ENCODE results near the gene EPHA6.

Gene EPHA6

DNA sequence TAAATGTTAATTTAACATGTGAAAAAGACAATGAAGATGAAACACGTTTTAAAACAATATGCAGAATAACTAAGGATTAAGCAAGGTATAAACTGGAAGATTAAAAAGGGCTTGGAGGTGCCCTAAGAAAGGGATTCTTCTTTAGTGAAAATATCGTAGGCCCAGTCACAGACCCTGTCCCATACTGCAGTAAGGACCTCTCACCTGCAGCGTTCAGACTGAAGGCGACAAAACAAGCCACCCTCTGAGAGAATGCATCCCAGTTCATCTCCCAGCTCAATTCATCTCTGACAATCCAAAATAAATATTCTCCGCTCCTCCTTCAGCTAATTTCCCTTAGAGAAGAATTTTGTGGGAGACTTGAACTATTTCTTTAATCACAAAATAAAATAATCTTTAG, 847.9 kb downstream of the EPHA6 start:
- no peak for DNase-seq

GRCh38 chr3:97662762-97663161, 848.4 kb downstream of the EPHA6 start:
- no peak for DNase-seq

- DNase-seq, result no peak
Observed at GRCh38 chr3:97665896-97666295, 851.5 kb downstream of the EPHA6 start.

GRCh38 chr3:97670952-97671351, 856.6 kb downstream of the EPHA6 start:
- no peak for DNase-seq

DNA sequence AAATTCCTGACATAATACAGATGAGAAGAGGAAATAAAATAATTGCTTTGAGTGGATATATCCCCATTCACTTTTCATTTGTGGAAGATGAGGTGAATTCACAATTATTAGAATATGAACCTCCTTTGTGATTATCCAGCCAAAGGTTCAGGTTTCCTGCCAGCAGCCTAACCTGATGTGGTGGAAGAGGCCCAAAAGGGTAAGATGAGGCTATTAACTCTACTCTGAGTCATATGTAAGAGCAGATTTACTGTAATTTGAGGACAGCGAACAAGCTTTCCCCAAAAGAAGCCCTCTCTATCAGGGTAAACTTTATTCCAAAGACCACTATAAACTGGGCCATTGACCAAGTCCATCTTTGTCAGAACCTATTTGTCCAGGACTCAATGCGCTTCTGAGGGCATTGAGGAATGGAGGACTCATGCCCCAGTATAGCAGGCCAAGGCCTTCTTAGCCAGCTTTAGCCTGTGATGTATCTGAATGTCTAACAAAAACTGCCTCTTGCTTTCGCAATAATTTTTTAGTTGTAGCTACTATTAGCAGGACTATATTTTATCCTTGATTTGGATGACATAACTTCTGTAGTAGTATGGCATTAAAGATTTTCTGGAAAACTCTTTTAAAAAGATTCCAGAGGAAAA, 859.1 kb downstream of the EPHA6 start:
- DNase-seq, result no peak

DNA sequence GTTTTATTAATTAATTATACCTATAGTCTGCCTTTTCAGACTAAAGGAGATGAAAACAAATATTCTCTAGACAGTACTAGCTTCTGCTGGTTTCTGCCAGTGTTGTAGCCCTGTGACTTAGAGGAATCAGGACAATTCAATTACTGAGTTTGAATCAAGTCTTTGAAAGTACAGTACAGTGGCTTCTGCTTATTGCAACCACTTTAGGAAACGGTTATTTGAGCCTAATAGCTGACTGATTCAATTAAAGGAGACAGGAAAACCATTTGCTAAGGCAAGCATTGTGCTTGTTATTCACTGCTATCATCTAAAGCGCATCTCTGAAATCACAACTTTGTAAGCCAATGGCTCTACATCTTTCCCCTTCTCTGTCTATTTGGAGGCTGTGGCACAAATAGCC, 860.1 kb downstream of the EPHA6 start:
- DNase-seq, result no peak

DNA sequence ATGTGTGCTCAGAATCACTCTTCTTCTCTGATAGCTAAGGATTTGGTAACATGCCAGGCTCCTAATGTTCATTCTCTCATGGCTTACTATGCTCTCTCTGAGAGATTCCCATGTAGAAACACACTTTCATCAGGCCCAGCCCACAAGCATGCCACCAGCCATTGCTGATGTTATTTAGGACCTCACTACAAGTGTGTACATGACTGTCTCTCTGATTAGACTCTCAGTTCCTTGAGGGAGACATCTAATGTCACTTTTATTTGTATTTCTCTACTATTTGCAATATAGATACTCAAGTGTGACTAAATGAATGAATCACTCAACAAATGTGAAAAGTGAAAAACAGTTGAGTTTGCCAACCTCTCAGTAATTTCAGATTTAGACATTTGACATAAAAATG, 865.8 kb downstream of the EPHA6 start:
- no peak for DNase-seq

DNA sequence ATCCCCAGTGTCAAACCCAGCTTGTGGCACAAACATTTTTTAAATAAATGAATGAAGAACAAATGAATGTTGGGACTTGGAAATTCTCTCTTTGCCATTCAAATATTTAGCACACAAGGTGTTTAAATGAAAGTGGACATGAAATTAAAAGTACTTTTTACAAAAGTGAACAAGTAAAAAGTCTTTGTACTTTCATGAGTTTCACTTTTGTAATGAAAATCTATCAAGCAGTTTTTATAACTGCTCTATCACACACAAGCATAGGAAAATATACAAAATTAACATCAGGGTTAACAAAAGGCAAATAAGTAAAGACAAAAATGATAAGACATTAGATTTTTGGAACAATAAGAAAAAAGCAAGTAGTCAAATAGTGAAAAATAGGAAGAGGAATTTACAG, 866.3 kb downstream of the EPHA6 start:
- DNase-seq, result no peak

DNA sequence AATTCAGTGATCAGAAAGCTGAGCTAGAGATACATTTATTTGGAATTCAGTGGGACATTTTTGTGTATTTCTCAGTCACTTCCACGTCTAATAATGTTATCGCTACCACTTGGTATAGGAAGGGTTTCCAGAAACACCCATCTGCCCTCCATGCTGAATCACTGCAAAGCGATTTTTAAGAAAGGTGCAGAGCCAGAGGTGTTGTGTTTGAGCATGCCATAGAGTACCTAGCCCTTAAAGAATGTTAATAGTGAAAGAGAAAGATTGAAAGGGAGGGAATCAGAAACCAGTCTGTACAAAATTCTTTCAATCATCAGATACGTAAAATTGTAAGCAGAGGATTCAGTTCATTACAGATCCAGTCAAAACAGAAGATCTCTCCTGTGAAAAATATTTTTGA, 870.1 kb downstream of the EPHA6 start:
- DNase-seq, result no peak

DNA sequence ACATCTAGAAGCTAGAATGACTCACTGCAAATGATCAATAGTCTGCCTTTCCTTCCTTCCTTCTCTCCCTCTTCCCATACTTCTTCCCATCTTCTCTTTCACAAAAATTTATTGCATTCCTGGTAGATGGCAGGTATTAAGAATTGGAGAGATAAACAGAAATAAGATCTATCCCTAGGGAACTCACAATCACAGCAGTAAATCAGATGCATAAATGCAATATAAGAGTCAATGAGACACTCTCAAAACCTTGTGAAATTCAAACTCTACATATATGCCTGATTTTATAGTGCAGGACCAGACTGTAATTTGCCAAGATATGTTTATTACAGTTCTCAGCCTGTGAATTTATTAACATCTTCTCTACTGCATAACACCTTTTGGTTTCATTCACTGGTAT, 871.9 kb downstream of the EPHA6 start:
- no peak for DNase-seq

DNA sequence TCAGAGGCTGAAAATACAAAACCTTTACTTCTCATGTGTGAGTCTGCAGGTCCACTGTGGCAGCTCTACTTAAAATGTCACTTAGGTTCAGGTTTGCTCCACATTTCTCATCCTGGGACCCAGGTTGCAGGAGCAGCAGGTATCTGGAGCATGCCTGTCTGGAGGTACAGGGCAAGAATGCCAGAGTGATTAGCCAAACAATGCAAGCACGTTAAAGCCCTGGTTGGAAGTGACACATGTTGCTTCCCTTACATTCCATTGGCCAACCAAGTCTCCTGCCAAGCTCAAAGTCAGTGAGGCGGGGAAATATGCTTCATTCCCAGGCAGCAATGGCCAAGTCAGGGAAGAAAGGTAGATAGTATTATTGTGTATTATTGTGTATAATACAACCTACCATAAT, 873.3 kb downstream of the EPHA6 start:
- no peak for DNase-seq

DNA sequence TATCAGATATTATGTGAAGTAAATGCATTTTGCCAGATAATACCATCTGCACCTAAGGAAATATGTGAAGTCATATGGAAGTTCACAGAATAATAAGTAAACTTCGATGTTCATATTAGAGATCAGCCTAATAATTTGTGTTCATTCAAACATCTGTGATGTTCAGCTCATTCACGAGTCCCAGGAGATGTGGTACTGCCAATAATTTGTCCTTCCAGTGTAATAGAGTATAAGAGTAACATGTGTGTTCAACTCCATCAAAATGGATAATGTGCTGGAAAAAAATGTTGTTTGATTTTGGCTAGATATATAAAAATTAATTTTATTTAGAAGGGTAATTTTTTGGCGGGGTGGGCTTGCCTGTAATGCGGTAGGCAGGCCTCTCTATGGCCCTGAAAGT, 874.7 kb downstream of the EPHA6 start:
- DNase-seq, result no peak

DNA sequence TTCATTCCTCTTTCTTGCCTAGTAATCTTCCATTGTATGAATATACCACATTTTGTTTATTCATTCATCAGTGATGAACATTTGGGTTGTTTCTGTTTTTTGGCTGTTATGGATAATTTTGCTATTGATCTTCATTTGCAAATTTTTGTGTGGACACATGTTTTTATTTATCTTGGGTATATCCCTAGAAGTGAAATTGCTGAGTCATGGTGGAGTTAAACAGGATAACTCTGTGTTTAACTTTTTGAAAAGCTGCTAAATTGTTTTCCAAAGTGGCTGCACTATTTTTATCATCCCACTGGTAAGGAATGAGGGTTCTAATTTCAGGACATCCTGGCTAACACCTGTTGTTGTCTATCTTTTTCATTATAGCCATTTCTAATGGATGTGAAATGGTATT, 875.6 kb downstream of the EPHA6 start:
- no peak for DNase-seq

DNA sequence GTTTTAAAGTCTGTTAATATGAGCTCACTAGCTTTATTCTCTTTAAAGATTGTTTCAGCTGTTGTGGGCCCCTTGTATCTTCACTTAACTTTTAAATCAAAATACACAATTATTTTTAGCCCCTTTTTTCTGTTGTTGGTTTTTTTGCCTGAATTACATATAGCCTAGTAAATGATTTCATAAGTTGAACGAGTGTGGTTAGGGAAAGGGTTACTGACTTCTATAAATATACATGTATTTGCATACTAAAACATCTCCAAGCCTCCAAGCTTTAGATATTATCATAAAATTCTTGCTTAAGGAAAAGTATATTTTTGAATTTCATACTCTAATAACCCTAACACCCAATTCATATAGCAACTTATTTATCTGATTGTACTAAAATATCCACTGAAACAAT, 877.0 kb downstream of the EPHA6 start:
- no peak for DNase-seq

DNA sequence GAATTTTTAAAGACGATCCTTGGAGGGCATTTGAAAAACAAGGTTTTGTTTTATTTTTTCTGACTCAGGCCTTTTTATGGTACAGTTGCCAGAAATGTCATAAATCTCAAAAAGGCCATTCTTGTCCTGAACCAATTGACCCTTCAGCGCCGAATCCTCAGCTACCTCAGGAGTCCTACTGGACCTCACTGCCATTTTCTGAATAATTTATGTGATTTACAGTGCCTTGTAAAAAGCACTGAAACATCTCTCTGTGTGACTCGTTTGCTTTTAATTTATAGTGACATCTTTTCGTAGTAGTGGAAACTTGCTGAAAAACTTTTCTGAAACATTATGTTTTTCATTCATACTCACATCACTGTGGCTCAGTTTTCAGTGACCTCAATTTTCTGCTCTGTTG, 878.0 kb downstream of the EPHA6 start:
- no peak for DNase-seq

DNA sequence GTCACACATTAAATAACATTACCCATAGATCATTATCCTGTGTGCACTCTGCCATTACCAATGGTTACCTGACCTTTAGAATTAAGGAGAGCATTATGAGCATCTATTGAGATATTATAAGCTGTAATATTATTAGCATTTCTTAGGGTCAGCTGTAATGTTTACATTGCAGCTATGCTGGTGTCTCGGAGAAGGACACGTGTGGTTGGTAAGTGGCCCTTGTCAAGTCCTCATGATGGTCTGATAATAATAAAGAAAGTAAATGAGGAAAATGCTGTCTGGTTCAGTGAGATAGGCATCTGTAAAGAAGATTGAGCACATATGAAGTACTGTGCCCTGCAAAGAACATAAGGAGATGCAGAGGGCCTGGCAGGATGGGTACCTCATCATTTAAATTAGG, 878.4 kb downstream of the EPHA6 start:
- no peak for DNase-seq

- DNase-seq, result no peak
Observed at GRCh38 chr3:97694876-97695275, 880.5 kb downstream of the EPHA6 start.

- no peak for DNase-seq
Observed at GRCh38 chr3:97698691-97699090, 884.3 kb downstream of the EPHA6 start.

DNA sequence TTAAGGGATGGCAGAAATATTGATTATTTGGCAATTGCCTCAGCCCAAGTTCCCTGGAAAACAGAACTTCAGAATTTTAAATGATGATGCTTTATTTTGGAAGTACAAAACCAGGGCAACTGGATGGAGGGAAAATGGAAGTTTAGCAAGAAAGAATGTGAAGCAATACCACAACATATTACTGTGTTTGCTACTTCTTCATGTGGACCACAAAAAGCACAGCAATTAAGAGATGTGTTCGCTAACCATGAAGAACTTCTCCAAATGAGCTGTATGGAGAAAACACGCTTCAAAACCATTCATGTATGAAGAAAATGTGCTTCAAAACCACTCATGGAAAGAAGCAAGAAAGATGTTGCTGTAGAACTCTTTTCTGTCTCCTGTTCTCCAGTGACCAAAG, 885.5 kb downstream of the EPHA6 start:
- DNase-seq, result no peak

- peak; percentile 18 to 24 for DNase-seq
Observed at GRCh38 chr3:97705764-97706163, 891.4 kb downstream of the EPHA6 start.

- DNase-seq, result no peak
Observed at GRCh38 chr3:97706226-97706625, 891.8 kb downstream of the EPHA6 start.

GRCh38 chr3:97711654-97712053, 897.3 kb downstream of the EPHA6 start:
- no peak for DNase-seq

- DNase-seq, result no peak
Observed at GRCh38 chr3:97712919-97713318, 898.5 kb downstream of the EPHA6 start.

GRCh38 chr3:97713634-97714033, 899.2 kb downstream of the EPHA6 start:
- no peak for DNase-seq

DNA sequence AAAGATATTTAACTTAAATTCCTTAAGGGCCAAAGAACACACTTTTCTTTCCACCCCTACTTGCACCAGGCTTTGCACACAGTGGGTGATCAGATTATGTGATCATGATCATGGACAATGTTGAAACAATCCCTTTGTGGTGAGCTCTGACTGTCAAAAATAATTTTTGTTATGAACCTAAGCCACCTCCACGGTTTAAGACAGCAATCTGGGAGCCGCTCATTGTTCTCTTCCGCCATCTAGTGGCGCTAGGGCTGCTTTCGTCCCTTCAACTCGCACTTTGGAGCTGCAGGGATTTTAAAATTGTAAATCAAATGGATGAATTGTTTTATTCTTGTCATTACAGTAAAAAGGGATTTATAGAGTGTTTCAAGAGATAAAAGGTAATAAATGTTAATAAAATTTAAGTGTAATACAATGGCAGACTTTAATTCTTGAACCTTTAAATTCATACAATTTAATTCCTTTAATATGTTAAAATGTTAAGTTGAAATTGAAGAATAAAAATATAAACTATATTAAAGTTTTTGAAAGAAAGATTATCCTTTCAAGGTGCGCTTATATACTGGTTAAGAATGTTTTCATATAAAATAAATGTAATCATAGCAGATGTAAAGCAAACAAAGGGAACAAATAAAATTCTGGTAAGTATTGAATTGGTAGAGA, 904.9 kb downstream of the EPHA6 start:
- peak in 1 of 2 experiments; percentile 50 for DNase-seq

Measured in cerebellar nuclear complex (tissue), 1 donor.